Measurements from ENCODE around the gene PTRHD1. TPM values are rescaled to one million over a fixed set of nuclear protein-coding genes. Genes with fewer than 3 reads are reported as not detected.

The PTRHD1 gene
- total RNA-seq, 5 donors from 2014 or later (not counting 1 experiment from before 2014, with no cell fraction given) = 13.6 to 20.1 (median 14.9) TPM

GRCh38 chr2:24833821-24834732 lies 40.9 kb upstream of the PTRHD1 start:
- no peaks in the 10 kb centered on the region for H3K4me1 ChIP-seq (ENCODE audit: control insufficient read depth in 1 of 2, extremely low read depth in 1 of 2, insufficient read depth in 2 of 2, low read length in 2 of 2)
- H3K4me3 ChIP-seq (ENCODE audit: control insufficient read depth in 1 of 2, extremely low read depth in 1 of 2, low read length in 1 of 2) = no peak overlapping the region
- POLR2A ChIA-PET = no interaction called here
- no peaks in the 10 kb centered on the region for H3K4me1 Mint-ChIP-seq
- peaks cover 5 to 22% of the 10 kb centered on the region in 2 donors for H3K36me3 ChIP-seq (ENCODE audit: control insufficient read depth in 2 of 2, extremely low read depth in 1 of 2, insufficient read depth in 1 of 2, low read length in 1 of 2)
- H3K9me3 Mint-ChIP-seq = no peaks in the 10 kb centered on the region
- no peaks in the 10 kb centered on the region for H3K9me3 ChIP-seq
- H3K27me3 ChIP-seq (replicated peaks in 1 of 2; ENCODE audit: control insufficient read depth in 2 of 2, extremely low read depth in 1 of 2, insufficient read depth in 2 of 2, low read length in 1 of 2) = no peaks in the 10 kb centered on the region
- peaks cover 14% of the 10 kb centered on the region for H3K36me3 Mint-ChIP-seq
- H3K4me3 Mint-ChIP-seq = no peak overlapping the region
- DNase-seq = no peak
- H3K27ac ChIP-seq (ENCODE audit: low read length) = no peak overlapping the region
- H3K27me3 Mint-ChIP-seq = no peaks in the 10 kb centered on the region
- H3K27ac Mint-ChIP-seq = no peak overlapping the region
- CTCF ChIA-PET = interaction anchor here in 1 of 2 donors (1.1 kb wide), 1 partner anchor 8 kb away, joined by 3 read pairs; no protein-coding TSS in a partner anchor
- 96% methylated on average over 31 of the region's 32 CpGs for whole genome bisulfite sequencing (ENCODE audit: insufficient coverage)
- ATAC-seq (replicated peaks in 1 of 4) = no peak

DNA sequence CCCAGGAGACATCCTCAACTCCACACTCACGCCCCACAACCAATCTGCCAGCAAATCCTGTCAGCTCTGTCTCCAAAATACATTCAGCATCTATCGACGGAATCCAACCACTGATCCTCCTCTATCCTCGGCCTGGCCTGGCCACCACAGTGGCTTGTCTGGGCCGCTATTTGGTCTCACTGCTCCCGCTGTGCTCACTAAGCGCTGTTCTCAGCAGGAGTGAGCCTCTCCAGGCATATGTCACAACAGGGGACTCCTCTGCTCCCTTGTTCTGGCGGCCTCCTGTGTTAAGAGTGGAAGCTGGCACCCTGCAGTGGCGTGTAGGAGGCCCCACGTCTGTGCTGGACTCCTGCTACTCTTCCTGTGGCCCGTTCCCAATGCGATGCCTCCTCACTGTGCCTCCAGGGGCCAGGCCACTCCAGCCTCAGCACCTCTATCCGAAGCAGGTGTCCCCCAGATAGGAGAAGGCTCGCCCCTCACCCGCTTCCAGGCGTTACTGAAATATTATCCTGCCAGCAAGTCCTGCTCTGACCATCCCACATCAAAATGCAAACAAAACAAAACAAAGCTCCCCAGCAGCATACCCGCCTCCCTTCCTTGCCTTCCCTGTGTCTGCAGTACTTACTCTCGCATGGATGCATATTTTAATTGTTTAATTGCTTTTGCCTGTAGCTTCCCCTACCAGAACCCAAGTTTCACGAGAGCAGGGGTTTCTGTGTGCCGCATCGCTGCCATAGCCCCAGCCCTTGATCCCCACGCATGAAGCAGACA lies 39.9 kb upstream of the PTRHD1 start:
- H3K27me3 Mint-ChIP-seq = no peaks in the 10 kb centered on the region
- POLR2A ChIA-PET = no interaction called here
- DNase-seq (no peak), ATAC-seq (replicated peaks in 1 of 4) (no peak)
- Histone ChIP-seq H3K27me3 (replicated peaks in 1 of 2; ENCODE audit: control insufficient read depth in 2 of 2, extremely low read depth in 1 of 2, insufficient read depth in 2 of 2, low read length in 1 of 2) (no peaks in the 10 kb centered on the region), H3K36me3 (ENCODE audit: control insufficient read depth in 2 of 2, extremely low read depth in 1 of 2, insufficient read depth in 1 of 2, low read length in 1 of 2) (peaks cover 4 to 22% of the 10 kb centered on the region in 2 donors), H3K27ac (ENCODE audit: low read length) (no peak overlapping the region), H3K4me1 (ENCODE audit: control insufficient read depth in 1 of 2, extremely low read depth in 1 of 2, insufficient read depth in 2 of 2, low read length in 2 of 2) (no peaks in the 10 kb centered on the region), H3K9me3 (no peaks in the 10 kb centered on the region), H3K4me3 (ENCODE audit: control insufficient read depth in 1 of 2, extremely low read depth in 1 of 2, low read length in 1 of 2) (no peak overlapping the region)
- H3K4me3 Mint-ChIP-seq = no peak overlapping the region
- WGBS (ENCODE audit: insufficient coverage) = 92% methylated on average over 17 of the region's 22 CpGs
- H3K27ac Mint-ChIP-seq = no peak overlapping the region
- H3K9me3 Mint-ChIP-seq = no peaks in the 10 kb centered on the region
- no peaks in the 10 kb centered on the region for H3K4me1 Mint-ChIP-seq
- CTCF ChIA-PET = no interaction called here
- peaks cover 14% of the 10 kb centered on the region for H3K36me3 Mint-ChIP-seq

DNA sequence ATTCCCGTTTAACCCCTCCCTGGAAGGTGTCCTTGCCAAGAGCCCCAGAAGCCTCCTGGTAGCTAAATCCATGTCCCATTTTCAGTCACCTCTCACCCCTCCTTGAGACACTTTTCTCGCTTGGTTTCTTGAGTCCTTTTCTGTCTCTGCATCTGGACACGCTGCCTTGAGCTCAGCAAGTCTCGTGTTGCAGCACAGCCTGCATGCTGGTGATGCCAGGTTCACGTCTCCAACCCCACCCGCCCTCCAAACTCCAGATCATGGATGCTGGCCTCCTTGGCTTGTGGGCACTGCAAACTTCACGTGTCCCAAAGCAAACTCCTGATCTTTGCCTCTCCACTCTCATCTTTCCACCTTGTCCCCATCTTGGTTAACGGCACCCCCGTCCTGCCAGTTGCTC lies 39.3 kb upstream of the PTRHD1 start:
- H3K9me3 ChIP-seq = no peaks in the 10 kb centered on the region
- H3K4me1 ChIP-seq (ENCODE audit: control insufficient read depth in 1 of 2, extremely low read depth in 1 of 2, insufficient read depth in 2 of 2, low read length in 2 of 2) = peaks cover 0 to 4% of the 10 kb centered on the region in 2 experiments
- no peak overlapping the region for H3K27ac ChIP-seq (ENCODE audit: low read length)
- H3K4me1 Mint-ChIP-seq = peaks cover 0 to 3% (median 0%) of the 10 kb centered on the region in 3 donors
- no peaks in the 10 kb centered on the region for H3K27me3 ChIP-seq (replicated peaks in 1 of 2; ENCODE audit: control insufficient read depth in 2 of 2, extremely low read depth in 1 of 2, insufficient read depth in 2 of 2, low read length in 1 of 2)
- H3K4me3 ChIP-seq (ENCODE audit: control insufficient read depth in 1 of 2, extremely low read depth in 1 of 2, low read length in 1 of 2) = no peak overlapping the region
- no peak for DNase-seq
- no peaks in the 10 kb centered on the region for H3K27me3 Mint-ChIP-seq
- ATAC-seq (replicated peaks in 1 of 4) = no peak
- no peak overlapping the region for H3K4me3 Mint-ChIP-seq
- peaks cover 14% of the 10 kb centered on the region for H3K36me3 Mint-ChIP-seq
- H3K9me3 Mint-ChIP-seq = no peaks in the 10 kb centered on the region
- 87% methylated on average over 9 of the region's 9 CpGs for WGBS (ENCODE audit: insufficient coverage)
- ChIA-PET POLR2A (no interaction called here), CTCF (no interaction called here)
- H3K27ac Mint-ChIP-seq = no peak overlapping the region
- peaks cover 4 to 19% of the 10 kb centered on the region in 2 donors for H3K36me3 ChIP-seq (ENCODE audit: control insufficient read depth in 2 of 2, extremely low read depth in 1 of 2, insufficient read depth in 1 of 2, low read length in 1 of 2)

DNA sequence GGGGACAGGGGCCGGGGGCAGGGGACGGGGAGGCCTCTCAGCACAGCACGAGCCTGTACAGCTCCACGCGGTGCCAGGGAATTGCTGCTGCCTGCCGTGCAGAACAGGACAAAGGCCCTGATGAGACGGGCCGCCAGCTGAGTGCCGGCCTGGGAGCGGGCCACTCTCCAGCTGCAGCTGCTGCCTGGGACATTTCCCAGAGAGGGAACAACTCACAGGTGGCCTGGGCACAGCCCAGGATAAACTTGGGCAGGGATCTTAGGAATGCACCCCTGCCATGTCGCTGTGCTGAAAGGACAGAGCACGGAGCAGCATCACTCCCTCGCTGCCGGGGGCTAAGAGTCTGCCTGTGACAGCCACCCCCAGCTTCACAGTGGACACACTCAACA lies 38.9 kb upstream of the PTRHD1 start:
- H3K4me1 ChIP-seq (ENCODE audit: control insufficient read depth in 1 of 2, extremely low read depth in 1 of 2, insufficient read depth in 2 of 2, low read length in 2 of 2) = peaks cover 0 to 8% of the 10 kb centered on the region in 2 experiments
- Mint-ChIP-seq H3K27me3 (no peaks in the 10 kb centered on the region), H3K4me1 (peaks cover 0 to 7% (median 0%) of the 10 kb centered on the region in 3 donors), H3K36me3 (peaks cover 12% of the 10 kb centered on the region), H3K9me3 (no peaks in the 10 kb centered on the region), H3K27ac (no peak overlapping the region), H3K4me3 (no peak overlapping the region)
- H3K4me3 ChIP-seq (ENCODE audit: control insufficient read depth in 1 of 2, extremely low read depth in 1 of 2, low read length in 1 of 2) = no peak overlapping the region
- H3K36me3 ChIP-seq (ENCODE audit: control insufficient read depth in 2 of 2, extremely low read depth in 1 of 2, insufficient read depth in 1 of 2, low read length in 1 of 2) = peaks cover 4 to 19% of the 10 kb centered on the region in 2 donors
- ATAC-seq (replicated peaks in 1 of 4) = no peak
- POLR2A ChIA-PET = no interaction called here
- CTCF ChIA-PET = interaction anchor here in 1 of 2 donors (0.6 kb wide), 1 partner anchor 54 kb away, joined by 3 read pairs; no protein-coding TSS in a partner anchor
- no peak overlapping the region for H3K27ac ChIP-seq (ENCODE audit: low read length)
- DNase-seq = no peak
- 97% methylated on average over 14 of the region's 14 CpGs for WGBS (ENCODE audit: insufficient coverage)
- no peaks in the 10 kb centered on the region for H3K27me3 ChIP-seq (replicated peaks in 1 of 2; ENCODE audit: control insufficient read depth in 2 of 2, extremely low read depth in 1 of 2, insufficient read depth in 2 of 2, low read length in 1 of 2)
- H3K9me3 ChIP-seq = no peaks in the 10 kb centered on the region

- H3K27ac ChIP-seq (ENCODE audit: low read length) = no peak overlapping the region
- DNase-seq = peak in 1 of 35 experiments; percentile 1
- H3K4me3 ChIP-seq (ENCODE audit: control insufficient read depth in 1 of 2, extremely low read depth in 1 of 2, low read length in 1 of 2) = no peak overlapping the region
- Mint-ChIP-seq H3K4me1 (peaks cover 0 to 13% (median 1%) of the 10 kb centered on the region in 3 donors), H3K9me3 (no peaks in the 10 kb centered on the region), H3K27me3 (no peaks in the 10 kb centered on the region), H3K4me3 (no peak overlapping the region), H3K36me3 (peaks cover 8% of the 10 kb centered on the region), H3K27ac (no peak overlapping the region)
- peaks cover 0 to 10% of the 10 kb centered on the region in 2 experiments for H3K4me1 ChIP-seq (ENCODE audit: control insufficient read depth in 1 of 2, extremely low read depth in 1 of 2, insufficient read depth in 2 of 2, low read length in 2 of 2)
- ATAC-seq (replicated peaks in 1 of 4) = no peak
- CTCF ChIA-PET = interaction anchor here in 1 of 2 donors (0.6 kb wide), 1 partner anchor 54 kb away, joined by 3 read pairs; no protein-coding TSS in a partner anchor
- WGBS (ENCODE audit: insufficient coverage) = 84% methylated on average over 5 of the region's 18 CpGs
- peaks cover 4 to 15% of the 10 kb centered on the region in 2 donors for H3K36me3 ChIP-seq (ENCODE audit: control insufficient read depth in 2 of 2, extremely low read depth in 1 of 2, insufficient read depth in 1 of 2, low read length in 1 of 2)
- H3K27me3 ChIP-seq (replicated peaks in 1 of 2; ENCODE audit: control insufficient read depth in 2 of 2, extremely low read depth in 1 of 2, insufficient read depth in 2 of 2, low read length in 1 of 2) = no peaks in the 10 kb centered on the region
- H3K9me3 ChIP-seq = no peaks in the 10 kb centered on the region
- POLR2A ChIA-PET = interaction anchor here in 1 of 2 donors (0.7 to 0.8 kb wide), 2 partner anchors 30 to 571 kb away, joined by 6 to 7 read pairs; no protein-coding TSS in a partner anchor
Measured at GRCh38 chr2:24831221-24832072, 38.3 kb upstream of the PTRHD1 start.

Measured in T-cell (primary cell).